Measurements from ENCODE around the gene GREM2.

DNA sequence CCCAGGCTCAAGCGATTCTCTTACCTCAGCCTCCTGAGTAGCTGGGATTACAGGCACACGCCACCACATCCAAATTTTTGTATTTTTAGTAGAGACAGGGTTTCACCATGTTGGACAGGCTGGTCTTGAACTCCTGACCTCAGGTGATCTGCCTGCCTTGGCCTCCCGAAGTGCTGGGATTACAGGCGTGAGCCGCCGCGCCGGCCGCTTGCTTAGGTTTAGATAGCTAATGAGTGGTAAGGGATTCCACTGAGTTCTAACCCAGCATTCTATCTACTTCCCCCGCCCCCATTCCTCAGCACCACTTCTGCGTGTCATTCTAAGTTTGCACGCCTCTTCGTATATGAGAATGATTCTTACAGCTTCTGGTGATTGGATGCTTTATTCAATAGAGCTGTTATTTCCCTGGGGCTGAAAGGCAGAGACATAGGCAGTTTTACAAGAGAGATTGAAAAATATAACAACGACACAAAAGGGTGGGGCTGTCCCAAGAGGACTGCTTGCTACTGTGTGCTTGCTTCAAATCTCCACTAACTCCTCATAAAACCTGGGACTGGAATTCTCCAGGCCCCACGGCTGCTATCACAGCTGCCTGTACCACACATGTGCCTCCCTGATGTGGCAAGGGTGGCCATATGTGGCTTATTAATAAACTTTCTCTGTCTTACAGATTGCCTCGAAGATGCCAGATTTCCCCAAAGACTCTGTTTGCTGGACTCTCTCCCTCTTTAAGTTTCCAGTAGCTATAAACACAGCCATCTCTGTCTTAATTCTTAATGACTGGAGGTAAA is 23.7 kb upstream of the GREM2 start:
- TF ChIP-seq, protein P1, sequence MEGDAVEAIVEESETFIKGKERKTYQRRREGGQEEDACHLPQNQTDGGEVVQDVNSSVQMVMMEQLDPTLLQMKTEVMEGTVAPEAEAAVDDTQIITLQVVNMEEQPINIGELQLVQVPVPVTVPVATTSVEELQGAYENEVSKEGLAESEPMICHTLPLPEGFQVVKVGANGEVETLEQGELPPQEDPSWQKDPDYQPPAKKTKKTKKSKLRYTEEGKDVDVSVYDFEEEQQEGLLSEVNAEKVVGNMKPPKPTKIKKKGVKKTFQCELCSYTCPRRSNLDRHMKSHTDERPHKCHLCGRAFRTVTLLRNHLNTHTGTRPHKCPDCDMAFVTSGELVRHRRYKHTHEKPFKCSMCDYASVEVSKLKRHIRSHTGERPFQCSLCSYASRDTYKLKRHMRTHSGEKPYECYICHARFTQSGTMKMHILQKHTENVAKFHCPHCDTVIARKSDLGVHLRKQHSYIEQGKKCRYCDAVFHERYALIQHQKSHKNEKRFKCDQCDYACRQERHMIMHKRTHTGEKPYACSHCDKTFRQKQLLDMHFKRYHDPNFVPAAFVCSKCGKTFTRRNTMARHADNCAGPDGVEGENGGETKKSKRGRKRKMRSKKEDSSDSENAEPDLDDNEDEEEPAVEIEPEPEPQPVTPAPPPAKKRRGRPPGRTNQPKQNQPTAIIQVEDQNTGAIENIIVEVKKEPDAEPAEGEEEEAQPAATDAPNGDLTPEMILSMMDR (IDR thresholded peaks at IDR 0.05) = no peak
- TF ChIP-seq POLR2AphosphoS5 (IDR thresholded peaks at IDR 0.05; ENCODE audit: low read depth, low read length) (no peak), TCF7L2 (IDR thresholded peaks at IDR 0.05; ENCODE audit: low read depth, low read length) (no peak)
